Neural progenitor cell (in vitro differentiated cells): Measurements from ENCODE around the gene F2RL1.
"Not testable (repeated sequence)": the region's sequence is repeated elsewhere in the genome, so short reads cannot be mapped to it uniquely, and the experiment has no call there.

Experiments
- CTCF ChIP-seq: fragments of 200-600 bp; sonication (generic); IDR thresholded peaks from 2 replicates; pipeline ENCODE4 v1.5.1; 2017; ENCODE audit warnings: antibody characterized with exemption, mild to moderate bottlenecking
- EZH2 ChIP-seq: fragments of 200-600 bp; sonication (generic); IDR thresholded peaks from 2 replicates; pipeline ENCODE4 v1.6.1; 2017; ENCODE audit warnings: antibody characterized with exemption, mild to moderate bottlenecking, moderate library complexity
- EZH2phosphoT487 ChIP-seq: fragments of 200-600 bp; sonication (generic); IDR thresholded peaks from 2 replicates; pipeline ENCODE4 v1.6.1; 2017; ENCODE audit warnings: antibody characterized with exemption

GRCh38 chr5:76789275-76789674, 29.6 kb upstream of the F2RL1 start:
- not testable (repeated sequence) for TF ChIP-seq CTCF, EZH2, EZH2phosphoT487
